ENCODE data around the gene CTPS2.

DNA sequence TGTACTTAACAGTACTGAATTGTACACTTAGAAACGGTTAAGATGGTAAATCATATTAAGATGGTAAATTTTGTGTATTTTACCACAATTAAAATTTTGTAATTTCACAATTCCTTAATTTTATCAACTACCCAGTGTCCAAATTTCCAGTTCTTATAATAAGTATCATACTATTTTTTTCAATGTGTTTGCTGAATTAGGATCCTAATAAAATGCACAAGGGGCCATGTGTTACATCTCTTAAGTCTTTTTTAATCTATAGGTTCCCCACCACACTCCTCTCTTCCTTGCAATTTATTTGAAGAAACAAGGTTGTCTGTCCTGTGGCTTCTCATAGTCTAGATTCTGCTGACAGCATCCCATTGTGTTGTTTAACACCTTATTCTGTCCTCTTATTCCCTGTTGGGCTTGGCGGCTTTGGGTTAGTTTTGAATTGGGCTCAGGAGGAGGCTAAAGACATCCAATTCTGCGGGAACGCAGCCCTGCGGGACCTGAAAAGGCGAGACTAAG is 6.4 kb upstream of the CTPS2 start:
- TF ChIP-seq, protein P1, sequence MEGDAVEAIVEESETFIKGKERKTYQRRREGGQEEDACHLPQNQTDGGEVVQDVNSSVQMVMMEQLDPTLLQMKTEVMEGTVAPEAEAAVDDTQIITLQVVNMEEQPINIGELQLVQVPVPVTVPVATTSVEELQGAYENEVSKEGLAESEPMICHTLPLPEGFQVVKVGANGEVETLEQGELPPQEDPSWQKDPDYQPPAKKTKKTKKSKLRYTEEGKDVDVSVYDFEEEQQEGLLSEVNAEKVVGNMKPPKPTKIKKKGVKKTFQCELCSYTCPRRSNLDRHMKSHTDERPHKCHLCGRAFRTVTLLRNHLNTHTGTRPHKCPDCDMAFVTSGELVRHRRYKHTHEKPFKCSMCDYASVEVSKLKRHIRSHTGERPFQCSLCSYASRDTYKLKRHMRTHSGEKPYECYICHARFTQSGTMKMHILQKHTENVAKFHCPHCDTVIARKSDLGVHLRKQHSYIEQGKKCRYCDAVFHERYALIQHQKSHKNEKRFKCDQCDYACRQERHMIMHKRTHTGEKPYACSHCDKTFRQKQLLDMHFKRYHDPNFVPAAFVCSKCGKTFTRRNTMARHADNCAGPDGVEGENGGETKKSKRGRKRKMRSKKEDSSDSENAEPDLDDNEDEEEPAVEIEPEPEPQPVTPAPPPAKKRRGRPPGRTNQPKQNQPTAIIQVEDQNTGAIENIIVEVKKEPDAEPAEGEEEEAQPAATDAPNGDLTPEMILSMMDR (IDR thresholded peaks at IDR 0.05) = no peak
- no peak for TF ChIP-seq EZH2 (IDR thresholded peaks at IDR 0.05)

Measured in neural progenitor cell (in vitro differentiated cells).